ENCODE data around the gene PALM2AKAP2. TPM values are rescaled to one million over a fixed set of nuclear protein-coding genes. Genes with fewer than 3 reads are reported as not detected.

The PALM2AKAP2 gene
- total and polyA plus RNA-seq, 2 experiments from 2014 or later = 55.1 to 121 TPM

DNA sequence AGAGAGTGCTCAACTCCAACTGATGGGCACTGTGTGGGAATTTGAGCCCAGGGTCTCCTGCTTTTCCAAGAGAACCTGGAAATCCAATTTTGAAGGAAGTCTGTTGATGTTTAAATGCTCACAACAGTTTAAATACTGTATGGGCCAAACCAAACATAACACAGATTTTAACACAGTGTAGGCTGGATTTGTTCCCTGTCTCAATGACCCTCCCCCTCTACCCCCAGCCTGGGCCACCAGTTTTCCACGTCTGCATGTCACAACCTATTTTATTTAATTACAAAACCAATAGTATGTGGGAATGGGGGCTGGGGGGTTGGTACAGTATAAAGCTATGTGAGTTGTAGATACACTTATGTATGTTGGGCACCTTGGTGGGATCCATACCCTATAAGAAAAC lies 11.7 kb downstream of the PALM2AKAP2 start:
- Histone ChIP-seq H3K36me3 (no peaks in the 10 kb centered on the region), H3K27ac (peak overlapping the region; percentile 37), H3K4me1 (ENCODE audit: low read depth) (peaks cover 77% of the 10 kb centered on the region), H3K4me3 (no peak overlapping the region), H3K9me3 (ENCODE audit: low read depth) (no peaks in the 10 kb centered on the region), H3K27me3 (no peaks in the 10 kb centered on the region)
- TF ChIP-seq, protein P1, sequence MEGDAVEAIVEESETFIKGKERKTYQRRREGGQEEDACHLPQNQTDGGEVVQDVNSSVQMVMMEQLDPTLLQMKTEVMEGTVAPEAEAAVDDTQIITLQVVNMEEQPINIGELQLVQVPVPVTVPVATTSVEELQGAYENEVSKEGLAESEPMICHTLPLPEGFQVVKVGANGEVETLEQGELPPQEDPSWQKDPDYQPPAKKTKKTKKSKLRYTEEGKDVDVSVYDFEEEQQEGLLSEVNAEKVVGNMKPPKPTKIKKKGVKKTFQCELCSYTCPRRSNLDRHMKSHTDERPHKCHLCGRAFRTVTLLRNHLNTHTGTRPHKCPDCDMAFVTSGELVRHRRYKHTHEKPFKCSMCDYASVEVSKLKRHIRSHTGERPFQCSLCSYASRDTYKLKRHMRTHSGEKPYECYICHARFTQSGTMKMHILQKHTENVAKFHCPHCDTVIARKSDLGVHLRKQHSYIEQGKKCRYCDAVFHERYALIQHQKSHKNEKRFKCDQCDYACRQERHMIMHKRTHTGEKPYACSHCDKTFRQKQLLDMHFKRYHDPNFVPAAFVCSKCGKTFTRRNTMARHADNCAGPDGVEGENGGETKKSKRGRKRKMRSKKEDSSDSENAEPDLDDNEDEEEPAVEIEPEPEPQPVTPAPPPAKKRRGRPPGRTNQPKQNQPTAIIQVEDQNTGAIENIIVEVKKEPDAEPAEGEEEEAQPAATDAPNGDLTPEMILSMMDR (IDR thresholded peaks at IDR 0.05; ENCODE audit: low read depth, low read length) = no peak
- no peak for DNase-seq (ENCODE audit: low read depth in 1 of 2, low spot score in 1 of 2)

DNA sequence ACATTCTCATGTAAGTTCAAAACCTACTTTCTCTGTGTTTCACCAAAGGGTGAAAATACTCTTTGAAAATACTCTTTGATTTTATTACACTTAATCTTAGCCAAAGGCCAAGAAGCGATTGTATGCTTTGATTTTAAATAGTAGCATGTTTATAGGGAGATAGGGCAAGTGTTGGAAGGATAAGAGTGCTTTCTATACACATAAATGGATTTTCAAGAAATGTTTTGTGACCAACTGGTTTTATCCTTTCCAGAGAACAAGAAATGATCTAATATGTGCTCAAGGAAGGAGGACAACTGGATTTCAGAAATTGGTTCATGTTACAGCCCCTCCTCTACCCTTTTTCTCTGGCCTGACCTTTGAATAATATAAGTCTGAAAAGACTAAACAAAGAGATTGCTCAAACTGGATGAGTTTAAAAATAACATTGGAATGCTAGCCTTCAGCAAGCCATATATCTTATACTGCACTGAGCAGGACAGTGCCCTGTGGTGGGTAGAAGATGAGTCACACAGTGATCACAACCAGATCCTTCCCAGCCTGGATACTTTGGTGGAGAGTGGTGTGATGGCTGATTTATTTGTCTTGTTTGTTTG lies 13.1 kb downstream of the PALM2AKAP2 start:
- H3K36me3 ChIP-seq = no peaks in the 10 kb centered on the region
- peaks cover 67% of the 10 kb centered on the region for H3K4me1 ChIP-seq (ENCODE audit: low read depth)
- TF ChIP-seq, protein P1 (IDR thresholded peaks at IDR 0.05; ENCODE audit: low read depth, low read length) = no peak
- no peaks in the 10 kb centered on the region for H3K27me3 ChIP-seq
- DNase-seq (ENCODE audit: low read depth in 1 of 2, low spot score in 1 of 2) = peak in 1 of 2 donors; percentile 79
- H3K9me3 ChIP-seq (ENCODE audit: low read depth) = no peaks in the 10 kb centered on the region
- peak overlapping the region; percentile 78 for H3K27ac ChIP-seq
- H3K4me3 ChIP-seq = no peak overlapping the region

DNA sequence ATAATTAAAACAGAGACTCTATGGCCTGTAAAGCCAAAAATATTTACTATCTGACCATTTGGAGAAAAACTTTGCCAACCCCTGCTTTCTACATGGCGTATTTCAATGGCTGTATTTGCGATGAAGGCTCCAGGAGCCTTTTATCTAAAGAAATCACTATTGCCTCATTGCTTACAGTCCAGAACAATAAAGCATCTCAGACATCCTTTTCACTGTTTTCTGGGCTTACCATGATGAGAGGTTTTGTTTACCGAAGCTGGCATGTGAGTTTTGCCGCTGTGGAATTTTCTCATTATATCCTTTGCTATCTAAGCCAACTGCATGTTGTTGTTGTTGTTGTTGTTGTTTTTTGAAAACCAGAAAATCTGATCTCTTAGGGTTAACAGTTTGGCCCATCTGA lies 13.9 kb downstream of the PALM2AKAP2 start:
- TF ChIP-seq, protein P1 (IDR thresholded peaks at IDR 0.05; ENCODE audit: low read depth, low read length) = no peak
- Histone ChIP-seq H3K27ac (peak overlapping the region; percentile 78), H3K27me3 (no peaks in the 10 kb centered on the region)

DNA sequence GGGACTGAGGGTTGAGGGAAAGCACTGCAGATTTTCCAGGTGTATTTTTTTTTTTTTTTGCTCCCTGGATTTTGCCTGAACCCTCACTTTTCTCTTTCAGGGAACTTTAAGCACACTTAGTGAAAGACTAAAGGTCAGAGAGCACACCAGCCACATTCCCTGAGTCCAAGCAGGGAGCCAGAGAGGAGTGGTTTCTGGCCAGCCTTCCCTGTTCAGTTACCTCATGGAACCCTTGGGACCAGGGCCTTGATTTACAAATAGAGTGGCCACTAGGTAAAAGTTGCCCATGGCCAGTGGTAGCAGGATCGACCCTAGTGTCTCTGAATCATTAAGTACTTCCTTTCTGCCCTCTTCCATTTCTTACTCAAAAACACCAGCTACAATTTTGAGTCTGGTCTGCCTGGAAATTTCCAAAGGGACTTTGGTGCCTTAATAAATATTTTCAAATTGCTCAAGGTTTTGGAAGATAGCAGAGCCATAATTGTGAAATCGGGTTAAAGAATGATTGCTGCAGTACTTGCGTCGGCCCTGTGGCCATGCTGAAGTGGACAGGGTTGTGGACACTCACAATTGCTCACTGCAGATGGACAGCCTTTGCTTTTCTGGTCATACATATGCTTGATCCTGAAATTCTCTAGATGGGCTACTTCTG lies 14.5 kb downstream of the PALM2AKAP2 start:
- no peak overlapping the region for H3K4me3 ChIP-seq
- peak overlapping the region; percentile 59 for H3K27ac ChIP-seq
- H3K9me3 ChIP-seq (ENCODE audit: low read depth) = no peaks in the 10 kb centered on the region
- peak in 1 of 2 donors; percentile 59 for DNase-seq (ENCODE audit: low read depth in 1 of 2, low spot score in 1 of 2)
- H3K36me3 ChIP-seq = no peaks in the 10 kb centered on the region
- TF ChIP-seq, protein P1 (IDR thresholded peaks at IDR 0.05; ENCODE audit: low read depth, low read length) = no peak
- peaks cover 54% of the 10 kb centered on the region for H3K4me1 ChIP-seq (ENCODE audit: low read depth)
- H3K27me3 ChIP-seq = no peaks in the 10 kb centered on the region

More for the DNA sequence above, 13.9 kb downstream of the PALM2AKAP2 start:
- H3K4me3 ChIP-seq = no peak overlapping the region
- peaks cover 58% of the 10 kb centered on the region for H3K4me1 ChIP-seq (ENCODE audit: low read depth)
- H3K9me3 ChIP-seq (ENCODE audit: low read depth) = no peaks in the 10 kb centered on the region
- H3K36me3 ChIP-seq = no peaks in the 10 kb centered on the region
- no peak for DNase-seq (ENCODE audit: low read depth in 1 of 2, low spot score in 1 of 2)

DNA sequence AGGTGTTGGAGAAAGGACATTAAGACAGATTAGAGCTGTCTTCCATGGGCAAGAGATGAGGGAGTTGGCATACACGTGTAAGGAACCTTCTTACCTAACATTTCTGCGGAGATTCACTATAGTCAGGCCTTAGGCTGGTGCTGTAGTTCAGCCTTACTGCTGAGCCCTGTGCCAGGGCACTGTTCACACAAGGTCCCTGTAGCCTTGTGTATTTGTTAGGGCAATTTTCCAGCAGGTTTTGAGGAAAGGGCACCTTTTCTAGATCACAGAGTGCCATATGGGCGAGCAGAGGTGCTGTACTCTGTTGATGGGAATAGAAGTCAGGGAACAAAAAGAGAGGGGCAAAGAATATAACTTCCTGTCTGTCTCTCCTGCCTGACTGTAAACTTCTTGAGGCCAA lies 15.6 kb downstream of the PALM2AKAP2 start:
- Histone ChIP-seq H3K4me3 (no peak overlapping the region), H3K36me3 (no peaks in the 10 kb centered on the region), H3K27ac (peak overlapping the region; percentile 66), H3K27me3 (no peaks in the 10 kb centered on the region), H3K4me1 (ENCODE audit: low read depth) (peaks cover 55% of the 10 kb centered on the region), H3K9me3 (ENCODE audit: low read depth) (no peaks in the 10 kb centered on the region)
- no peak for DNase-seq (ENCODE audit: low read depth in 1 of 2, low spot score in 1 of 2)
- TF ChIP-seq, protein P1 (IDR thresholded peaks at IDR 0.05; ENCODE audit: low read depth, low read length) = no peak

Measured in cardiac muscle cell (in vitro differentiated cells and primary cell).